Measurements from ENCODE around the gene GAB2.
"Not testable (repeated sequence)": the region's sequence is repeated elsewhere in the genome, so short reads cannot be mapped to it uniquely, and the experiment has no call there.

The GAB2 gene

DNA sequence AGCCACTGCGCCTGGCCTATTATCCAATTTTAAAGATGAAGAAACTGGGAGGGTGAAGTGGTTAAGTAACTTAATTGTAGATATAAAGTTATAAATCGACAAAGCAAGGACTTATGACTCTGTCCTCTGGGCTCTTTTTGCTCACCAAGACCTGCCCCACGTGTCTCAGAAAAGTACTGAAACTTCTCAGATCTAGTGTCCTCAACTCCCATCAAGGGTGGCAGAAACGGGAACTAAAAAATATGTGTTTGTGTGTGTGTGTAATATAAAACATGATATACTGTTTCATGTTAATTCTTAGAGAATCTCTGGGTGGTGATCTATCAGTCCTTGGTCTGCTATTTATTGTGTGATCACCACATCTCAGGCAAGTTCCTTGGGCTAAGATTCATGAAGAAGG is 104.9 kb downstream of the GAB2 start:
- DNase-seq (ENCODE audit: low spot score), result no peak

DNA sequence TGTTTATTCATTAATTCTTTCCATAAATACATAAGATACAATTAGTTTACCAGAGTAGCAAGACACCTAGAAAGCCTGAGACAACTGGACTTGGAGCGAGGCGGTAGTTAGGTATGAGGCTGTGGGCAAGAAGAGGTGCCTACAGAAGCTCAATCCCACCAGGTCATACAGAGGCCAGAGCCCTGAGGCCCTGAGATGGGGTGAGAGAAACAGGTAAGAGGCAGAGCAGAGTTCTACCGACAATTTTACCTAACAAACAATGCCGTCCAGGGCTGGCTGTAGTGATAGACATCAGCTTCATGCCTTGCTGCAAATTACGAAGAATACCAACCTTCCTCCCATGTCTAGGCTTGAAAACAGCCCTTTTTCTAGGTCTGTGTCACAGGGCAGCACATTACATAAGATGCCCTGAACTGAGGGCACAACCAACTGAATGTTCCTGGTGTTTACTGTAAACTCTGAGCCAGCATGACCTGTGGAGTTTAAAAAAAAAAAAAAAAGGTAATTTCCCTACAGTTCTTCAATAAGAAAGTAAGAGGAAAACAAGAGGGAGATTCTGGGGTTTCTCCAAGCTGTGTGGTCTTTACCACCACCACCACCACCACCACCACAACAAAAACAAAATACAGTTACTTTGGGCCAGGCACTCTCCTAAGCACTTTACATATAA is 105.8 kb downstream of the GAB2 start:
- no peak for DNase-seq (ENCODE audit: low spot score)

DNA sequence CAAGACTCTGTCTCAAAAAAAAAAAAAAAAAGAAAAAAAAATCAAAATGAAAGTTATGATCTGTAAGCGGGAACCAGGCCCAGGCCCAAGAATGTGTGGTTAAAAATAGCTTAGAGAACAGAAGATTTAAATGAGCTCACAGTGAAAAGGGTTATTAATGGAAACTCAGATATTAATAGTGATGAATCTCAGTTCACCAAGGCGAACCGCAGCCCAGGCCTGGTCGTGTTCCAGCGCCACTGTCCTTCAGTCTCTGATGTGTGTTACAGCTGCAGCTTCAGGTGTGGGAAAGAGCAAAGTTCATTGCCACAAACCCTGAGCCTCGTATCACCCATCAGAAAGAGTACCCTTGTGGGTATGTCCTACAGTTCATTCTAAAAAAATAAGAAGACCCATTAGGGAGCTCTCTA is 107.1 kb downstream of the GAB2 start:
- peak; percentile 57 for DNase-seq (ENCODE audit: low spot score)

DNA sequence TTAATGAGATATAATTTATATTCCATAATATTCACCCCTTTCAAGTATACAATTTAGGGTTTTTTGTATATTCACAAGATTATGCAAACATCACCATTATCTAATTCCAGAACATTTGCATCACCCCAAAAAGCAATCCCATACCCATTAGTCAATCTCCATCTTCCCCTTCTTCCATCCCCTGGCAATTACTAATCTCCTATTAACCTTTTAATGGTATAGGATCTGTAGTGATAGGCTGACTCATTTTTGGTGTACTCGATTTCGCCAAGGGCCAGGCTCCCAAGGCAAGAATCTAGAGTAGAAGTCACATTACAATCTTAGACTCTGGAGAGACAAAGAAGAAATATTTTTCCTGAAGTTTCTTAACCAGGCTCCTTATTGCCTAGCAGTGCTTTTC is 113.4 kb downstream of the GAB2 start:
- DNase-seq (ENCODE audit: low spot score), result no peak

DNA sequence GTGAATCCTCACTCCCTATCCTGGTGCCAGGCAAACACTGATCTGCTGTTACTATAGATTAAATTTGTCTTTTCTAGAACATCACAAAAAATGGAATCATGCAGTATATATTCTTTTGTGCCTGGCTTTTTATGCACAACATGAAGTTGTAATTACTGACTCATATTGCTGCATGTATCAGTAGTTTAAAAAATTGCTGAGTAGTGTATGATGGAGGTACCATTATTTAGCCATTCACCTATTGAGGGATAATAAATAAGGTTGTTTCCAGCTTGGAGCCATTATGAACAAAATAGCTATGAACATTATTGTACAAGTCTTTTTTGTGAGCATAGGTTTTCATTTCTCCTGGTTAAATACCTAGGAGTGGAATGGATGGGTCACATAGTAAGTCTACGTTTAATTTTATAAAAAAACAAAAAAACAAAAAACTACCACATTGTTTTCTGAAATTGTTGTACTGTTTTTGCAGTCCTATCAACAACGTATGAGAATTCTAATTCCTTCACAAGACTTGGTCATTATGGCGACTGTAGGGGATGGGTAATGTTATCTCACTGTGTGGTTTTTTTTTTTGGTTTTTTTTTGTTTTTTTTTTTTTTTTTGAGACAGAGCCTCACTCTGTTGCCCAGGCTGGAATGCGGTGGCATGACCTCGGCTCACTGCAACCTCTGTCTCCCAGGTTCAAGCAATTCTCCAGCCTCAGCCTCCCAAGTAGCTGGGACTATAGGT is 117.3 kb downstream of the GAB2 start:
- DNase-seq (ENCODE audit: low spot score), result no peak

DNA sequence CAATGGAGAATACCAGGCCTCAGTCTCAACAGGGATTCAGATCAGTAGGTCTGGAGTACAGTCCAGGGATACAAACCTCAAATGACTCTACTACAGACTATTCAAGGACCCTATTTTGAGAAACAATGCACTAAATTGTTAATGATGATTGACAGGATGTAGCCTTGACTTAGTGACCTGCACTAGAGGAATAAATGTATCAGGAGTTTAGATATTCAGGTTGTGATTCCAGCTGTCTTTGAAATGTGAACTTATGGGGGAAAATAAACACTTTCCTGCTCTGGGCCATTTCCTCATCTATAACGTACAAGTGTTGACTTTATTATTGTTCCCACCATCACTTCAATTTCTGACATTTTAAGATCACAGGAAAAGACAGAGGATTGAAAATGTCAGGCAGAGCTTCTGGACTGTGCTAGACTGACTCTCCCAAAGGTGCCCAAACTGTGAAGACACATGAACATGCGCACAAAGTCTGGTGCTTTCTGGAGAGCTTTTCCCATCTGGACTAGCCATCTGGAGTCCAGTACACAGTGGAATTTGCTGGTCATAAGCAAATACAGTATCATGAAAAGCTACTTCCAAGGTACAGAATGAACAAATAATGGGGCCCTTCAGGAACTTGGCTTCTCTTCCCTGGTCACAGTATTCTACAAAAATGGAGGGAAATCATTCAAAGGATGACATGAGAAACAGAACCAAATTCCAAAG is 118.5 kb downstream of the GAB2 start:
- no peak for DNase-seq (ENCODE audit: low spot score)

DNA sequence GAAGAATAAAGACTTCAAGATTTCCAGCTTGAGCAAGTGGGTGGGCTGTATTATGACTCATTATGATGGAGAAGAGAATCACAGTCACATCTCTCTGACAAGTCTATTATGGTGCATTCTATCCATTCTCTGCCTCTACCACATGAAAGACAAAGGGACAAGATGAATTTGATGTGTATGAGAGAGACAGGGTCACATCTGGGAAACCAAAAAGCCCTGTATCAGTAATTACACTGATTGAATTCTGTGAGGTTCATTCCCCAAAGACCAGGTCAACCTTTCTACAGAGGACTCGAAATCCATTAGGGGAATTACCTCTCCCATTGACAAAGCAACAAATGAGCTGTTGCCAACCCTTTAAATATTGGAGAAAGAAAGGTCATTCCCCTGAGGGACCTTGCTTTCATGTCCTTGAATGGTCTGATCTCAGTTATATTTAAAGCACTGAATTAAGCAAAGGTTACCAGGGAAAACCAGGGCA is 119.3 kb downstream of the GAB2 start:
- DNase-seq (ENCODE audit: low spot score), result peak; percentile 25

DNA sequence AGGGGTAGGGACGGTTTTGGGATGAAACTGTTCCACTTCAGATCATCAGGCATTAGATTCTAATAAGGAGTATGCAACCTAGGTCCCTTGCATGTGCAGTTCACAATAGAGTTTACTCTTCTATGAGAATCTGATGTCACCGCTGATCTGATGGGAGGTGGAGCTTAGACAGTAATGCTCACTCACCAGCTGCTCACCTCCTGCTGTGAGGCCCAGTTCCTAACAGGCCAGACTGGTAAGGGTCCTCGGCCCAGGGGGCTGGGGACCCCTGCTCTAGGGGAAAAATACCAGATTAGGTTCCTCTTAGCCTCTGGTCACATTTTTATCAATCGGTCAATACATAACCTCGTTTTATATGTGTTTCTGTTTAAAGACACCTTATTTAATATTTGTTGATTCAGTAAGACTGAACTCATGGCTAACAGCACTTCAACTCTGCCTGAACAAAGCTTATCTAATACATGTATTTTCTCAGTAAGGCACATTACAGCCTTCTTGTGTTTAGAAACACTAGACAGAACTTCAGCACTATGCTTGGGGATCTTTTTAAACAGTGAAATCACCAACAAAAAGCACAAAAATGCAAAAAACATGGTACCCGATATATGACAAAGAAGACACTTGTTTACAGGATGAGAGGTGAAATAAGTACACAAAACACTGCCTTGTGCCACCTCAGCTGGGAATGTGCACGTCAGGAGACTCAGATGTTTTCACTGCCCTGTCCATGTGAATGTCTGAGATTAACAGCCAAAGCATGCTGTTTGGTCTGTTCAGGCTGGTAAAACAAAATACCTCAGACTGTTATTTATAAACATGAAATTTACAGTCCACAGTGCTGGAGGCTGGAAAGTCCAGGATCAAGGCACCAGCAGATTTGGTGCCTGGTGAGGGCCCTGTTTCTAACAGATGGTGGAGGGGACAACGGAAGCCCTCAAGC is 121.4 kb downstream of the GAB2 start:
- no peak for DNase-seq (ENCODE audit: low spot score)

DNA sequence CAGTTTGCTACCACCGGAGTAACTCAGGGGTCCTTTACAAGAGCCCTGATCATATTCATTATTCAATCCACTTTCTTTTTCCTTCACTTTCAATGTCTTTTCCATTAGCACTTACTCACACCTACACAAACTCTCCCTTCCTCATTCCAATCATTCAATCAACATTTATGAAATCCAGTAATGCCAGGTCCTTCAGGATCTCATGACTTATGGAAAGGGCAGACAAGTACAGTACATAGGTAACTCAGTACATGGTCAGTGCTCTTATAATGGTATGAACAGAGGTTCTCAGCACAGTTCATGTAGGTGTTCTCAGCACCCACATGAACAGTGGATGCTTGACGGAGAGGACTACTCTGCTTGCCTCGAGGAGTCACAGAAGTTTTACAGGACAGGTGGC is 122.3 kb downstream of the GAB2 start:
- DNase-seq (ENCODE audit: low spot score), result no peak

DNA sequence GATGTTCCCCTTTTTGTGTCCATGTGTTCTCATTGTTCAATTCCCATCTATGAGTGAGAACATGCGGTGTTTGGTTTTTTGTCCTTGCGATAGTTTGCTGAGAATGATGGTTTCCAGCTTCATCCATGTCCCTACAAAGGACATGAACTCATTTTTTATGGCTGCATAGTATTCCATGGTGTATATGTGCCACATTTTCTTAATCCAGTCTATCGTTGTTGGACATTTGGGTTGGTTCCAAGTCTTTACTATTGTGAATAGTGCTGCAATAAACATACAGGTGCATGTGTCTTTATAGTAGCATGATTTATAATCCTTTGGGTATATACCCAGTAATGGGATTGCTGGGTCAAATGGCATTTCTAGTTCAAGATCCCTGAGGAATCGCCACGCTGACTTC is 123.5 kb downstream of the GAB2 start:
- not testable (repeated sequence) for DNase-seq (ENCODE audit: low spot score)

DNA sequence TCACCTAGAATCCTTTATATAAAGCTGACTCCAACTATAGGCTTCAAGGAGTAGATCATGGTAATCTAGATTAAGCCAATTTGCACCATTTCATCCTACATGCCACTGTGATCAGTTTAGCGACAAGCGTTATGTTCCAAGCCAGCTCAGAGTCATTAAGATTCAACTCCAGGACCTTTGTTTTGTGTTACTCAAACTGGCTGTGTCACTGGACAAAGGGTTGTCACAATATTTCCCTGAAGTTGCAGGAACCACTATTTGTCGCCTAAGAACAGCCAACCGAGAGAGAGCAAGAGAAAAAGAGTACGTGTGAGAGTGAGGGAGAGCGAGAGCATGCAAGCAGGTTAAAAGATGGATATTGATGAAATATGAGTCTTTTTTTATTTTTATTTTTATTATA is 124.1 kb downstream of the GAB2 start:
- DNase-seq (ENCODE audit: low spot score), result no peak

DNA sequence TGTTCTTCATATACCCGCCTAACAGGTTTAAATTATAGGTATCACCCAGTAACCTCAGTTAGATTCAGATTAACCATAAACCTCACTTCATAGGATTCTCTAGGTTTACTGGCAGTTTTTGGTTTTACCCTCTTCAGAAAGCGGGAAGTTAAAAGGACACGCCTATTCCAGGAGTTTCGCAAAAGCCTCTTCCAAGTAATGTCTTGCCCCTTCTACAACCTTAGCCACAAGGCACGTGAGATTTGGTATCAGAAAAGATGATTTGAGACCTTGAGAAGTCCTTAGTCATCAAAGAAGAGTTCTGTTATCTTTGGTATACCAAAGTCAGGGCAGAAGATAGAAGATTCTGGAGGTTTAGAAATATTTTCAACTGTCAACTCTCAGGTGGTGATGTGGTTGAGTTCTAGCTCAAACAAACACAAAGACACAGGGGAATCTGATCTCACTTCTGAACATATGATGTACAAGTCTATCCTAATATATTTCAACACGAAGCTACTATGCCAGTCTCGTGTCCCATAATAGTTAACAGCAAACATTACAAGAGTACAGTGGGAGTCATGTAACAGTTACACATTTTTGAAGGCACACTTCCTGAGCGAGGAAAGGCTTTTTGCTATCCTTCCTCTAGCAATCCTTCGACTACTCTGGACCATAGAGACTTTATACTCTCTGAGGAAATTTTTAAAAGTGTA is 125.4 kb downstream of the GAB2 start:
- no peak for DNase-seq (ENCODE audit: low spot score)

DNA sequence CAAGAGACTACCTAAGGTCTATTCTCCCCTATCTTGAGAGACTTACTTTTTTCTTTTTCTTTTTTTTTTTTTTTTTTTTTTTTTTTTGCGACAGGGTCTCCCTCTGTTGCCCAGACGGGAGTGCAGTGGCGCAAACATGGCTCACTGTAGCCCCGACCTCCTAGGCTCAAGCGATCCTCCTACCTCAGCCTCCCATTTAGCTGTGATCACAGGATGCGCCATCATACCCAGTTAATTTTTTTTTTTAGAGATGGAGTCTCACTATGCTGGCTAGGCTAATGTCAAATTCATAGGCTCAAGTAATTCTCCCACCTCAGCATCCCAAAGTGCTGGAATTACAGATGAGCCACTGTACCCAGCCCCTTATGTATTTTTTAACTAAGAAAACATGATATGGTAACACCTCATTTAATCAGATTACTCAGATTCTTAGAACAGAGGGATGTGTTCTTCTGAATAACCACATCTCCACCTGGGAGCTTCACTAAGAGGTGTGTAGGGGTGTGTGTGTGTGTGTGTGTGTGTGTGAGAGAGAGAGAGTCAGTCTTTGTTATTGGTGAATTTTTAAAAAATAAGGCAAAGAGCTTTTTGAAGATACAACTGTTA is 126.0 kb downstream of the GAB2 start:
- DNase-seq (ENCODE audit: low spot score), result no peak

DNA sequence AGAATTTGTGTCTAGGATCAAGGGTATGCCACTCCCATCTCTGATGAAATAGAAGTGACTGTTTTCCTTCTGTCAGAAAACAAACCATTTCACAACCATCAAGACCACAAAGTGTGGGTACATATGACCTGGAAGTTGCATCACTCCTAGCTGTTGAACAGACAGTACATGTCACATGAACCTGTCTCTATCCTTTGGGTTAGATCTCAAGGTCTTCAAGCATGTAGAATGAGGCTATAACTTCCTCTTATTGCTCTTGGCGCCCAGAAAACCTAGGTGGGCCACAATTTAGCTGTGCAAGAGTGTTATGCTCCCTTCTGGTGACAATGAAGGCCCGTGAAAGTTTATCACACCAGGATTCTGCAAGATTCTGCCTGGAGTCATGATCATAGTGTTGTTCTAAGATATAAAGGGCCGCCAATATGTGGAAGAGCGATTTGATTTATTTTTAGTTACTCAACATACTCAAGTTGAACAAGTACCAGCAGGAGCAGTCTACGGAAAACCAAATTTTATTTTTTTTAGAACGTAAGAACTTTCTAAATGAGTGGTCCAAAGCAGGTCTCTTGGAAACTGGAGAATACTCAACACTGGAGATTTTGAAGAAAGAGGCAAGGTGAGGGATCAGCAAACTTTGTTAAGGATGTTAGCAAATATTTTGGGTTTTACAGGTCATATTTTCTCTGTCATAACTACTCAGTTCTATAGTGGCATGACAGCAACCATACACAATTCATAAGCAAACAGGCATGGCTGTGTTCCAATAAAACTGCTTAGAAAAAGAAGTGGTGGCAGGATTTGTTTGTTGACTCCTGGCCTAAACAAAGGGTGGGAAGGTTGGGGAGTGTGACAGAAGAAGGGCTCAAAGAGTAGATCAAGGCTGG is 127.1 kb downstream of the GAB2 start:
- DNase-seq (ENCODE audit: low spot score), result peak; percentile 55

DNA sequence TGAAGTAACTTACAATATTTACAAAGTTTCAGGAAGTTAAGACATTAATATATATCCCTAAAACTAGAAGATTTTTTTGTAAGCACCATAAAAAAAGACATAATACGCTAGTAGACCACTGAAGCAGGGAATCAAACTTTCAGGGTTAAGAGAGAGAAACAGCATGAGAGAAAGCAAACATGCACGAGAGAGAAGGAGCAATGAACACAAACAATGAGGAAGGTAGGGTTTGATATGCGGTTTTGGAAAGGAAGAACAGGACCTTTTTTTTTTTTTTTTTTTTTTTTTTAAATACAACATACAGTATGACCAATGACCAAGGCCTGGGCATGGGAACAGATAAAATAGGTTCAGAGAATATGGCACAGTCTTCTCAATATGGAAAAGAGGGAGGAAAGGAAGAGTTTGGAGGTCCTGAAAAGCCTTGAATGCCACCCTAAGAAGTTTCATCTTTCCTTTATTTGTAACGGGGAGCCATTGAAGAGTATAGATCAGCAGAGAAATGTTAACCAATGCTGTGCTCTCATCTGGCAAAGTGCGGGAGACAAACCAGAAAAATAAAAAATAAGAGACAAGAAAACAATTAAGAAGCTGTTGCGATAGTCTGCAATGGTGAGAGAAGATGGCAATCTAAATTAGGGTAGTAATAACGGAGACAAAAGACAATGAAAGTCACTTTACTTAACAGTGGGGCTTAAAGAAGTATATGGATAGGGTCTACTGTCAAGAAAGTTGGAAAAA is 127.9 kb downstream of the GAB2 start:
- no peak for DNase-seq (ENCODE audit: low spot score)

DNA sequence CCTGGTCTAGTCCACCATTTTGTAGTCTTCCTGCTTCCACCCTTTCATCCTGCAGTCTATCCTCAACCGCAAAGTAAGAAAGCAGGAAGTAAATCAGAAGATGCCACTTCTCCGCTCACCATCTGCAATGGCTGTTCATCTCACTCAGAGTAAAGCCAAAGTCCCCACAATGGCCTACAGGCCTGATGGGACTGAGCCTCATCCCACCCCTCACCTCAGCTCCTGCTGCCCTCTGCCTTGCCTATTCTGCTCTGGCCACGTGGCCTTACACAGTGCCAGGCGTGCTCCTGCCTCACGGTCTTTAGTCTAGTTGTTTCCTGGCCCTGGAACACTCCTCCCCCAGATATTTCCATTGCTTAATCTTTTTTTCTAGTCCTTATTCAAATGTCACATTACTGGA is 133.4 kb downstream of the GAB2 start:
- no peak for DNase-seq (ENCODE audit: low spot score)

DNA sequence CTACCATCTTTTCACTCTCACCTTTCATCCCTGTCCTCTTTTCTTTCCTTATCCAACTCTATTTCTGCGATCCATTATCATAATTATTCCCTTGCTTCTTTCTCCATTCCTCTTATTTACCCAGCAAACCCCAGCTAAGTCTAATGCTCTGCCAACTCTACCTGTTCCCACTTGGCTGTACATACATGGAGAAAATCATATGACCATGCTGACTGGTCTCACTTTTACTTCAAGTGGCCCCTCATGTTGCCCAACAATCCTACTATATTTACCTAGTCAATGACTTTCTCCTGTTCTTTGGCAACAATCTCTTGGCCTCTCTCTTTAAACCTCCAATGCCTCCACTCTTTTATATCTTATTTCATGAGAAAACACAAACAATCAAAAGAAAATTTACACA is 134.8 kb downstream of the GAB2 start:
- no peak for DNase-seq (ENCODE audit: low spot score)

DNA sequence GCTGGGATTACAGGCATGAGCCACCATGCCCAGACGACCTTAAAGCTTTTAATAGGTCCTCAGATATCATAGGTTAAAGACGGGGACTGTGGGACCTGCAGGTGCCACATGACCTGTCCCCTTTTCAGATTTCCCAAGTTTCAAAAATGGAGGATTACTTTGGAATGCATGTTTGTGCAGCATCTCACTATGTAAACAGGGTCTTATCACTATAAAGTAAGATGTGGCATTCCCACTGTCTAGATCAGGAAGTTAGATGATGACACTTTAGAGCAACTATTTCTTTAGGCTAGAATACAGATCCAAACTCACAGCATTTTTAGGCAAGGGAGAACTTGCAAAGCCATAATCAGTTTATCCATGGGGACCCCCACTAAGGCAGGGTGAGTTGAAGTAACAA is 136.1 kb downstream of the GAB2 start:
- no peak for DNase-seq (ENCODE audit: low spot score)

DNA sequence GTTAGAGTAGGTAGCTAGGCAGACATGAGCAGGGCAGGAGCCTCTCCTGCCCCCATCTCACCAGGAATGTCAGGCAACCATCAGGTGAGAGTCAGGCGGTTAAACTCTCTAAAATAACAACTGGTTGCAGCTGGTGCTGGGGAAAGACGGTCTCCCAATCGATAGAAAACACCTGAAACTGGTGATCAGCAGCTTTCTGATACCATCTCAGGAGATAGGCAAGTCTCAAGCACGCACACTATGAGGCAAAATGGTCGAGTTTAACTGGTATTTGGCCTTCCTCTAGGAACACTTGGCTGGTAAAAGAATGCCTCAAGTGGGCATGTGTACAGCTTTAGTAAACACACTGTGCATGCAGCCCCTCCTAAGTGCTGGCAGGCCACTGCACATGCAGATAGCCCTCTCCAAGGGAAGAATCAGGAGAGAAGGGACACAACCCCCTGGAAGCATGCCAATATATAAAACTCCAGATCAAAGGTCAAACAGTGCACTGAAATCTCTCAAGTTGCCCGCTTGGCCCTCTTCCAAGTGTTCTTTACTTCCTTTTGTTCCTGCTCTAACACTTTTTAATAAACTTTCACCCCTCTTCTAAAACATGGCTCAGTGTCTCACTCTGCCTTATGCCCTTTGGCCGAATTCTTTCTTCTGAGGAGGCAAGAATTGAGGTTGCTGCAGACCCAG is 140.2 kb downstream of the GAB2 start:
- no peak for DNase-seq (ENCODE audit: low spot score)

Data from SW480 (cell line).